ENCODE data around the gene TMCC3.
"Not testable (repeated sequence)": the region's sequence is repeated elsewhere in the genome, so short reads cannot be mapped to it uniquely, and the experiment has no call there.

Gene TMCC3

GRCh38 chr12:94566345-94566744 is 84.0 kb downstream of the TMCC3 start:
- DNase-seq (ENCODE audit: low read depth in 2 of 2), result no peak

DNA sequence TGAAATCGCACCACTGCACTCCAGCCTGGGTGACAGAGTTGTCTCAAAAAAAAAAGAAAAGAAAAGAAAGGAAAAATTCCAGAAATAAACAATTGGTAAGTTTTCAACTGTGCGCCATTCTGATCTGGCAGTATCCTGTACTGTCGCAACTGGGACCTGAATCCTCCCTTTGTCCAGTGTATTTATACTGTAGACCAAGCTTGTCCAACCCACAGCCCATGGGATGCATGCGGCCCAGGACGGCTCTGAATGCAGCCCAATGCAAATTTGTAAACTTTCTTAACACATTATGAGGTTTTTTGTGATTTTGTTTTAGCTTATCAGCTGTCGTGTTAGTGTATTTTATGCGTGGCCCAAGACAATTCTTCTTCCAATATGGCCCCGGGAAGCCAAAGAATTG is 84.7 kb downstream of the TMCC3 start:
- DNase-seq (ENCODE audit: low read depth in 2 of 2), result no peak

GRCh38 chr12:94563286-94563685 is 87.1 kb downstream of the TMCC3 start:
- no peak for DNase-seq (ENCODE audit: low read depth in 2 of 2)

DNA sequence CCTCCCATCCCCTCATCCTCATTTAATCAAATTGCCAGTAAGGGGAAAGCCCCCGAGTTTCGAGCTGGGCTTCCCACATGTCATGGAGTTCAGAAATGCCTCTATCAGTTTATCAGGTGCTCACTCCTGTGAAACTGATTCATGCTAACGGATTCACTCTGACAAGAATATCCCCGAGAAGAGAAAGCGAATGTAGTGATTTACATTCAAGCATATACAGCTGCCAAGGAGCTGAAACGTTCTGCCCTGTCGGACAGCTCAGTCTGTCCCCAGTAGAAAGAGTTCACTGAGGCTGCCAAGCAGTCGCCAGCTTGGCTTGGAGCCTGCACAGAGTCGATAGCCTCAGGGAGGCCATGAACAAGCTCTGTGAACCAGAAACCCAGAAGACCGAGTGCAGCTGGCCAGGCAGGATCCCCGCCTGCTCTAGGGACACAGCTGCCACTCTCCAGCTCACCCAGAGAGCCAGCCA is 88.4 kb downstream of the TMCC3 start:
- no peak for DNase-seq (ENCODE audit: low read depth in 2 of 2)

DNA sequence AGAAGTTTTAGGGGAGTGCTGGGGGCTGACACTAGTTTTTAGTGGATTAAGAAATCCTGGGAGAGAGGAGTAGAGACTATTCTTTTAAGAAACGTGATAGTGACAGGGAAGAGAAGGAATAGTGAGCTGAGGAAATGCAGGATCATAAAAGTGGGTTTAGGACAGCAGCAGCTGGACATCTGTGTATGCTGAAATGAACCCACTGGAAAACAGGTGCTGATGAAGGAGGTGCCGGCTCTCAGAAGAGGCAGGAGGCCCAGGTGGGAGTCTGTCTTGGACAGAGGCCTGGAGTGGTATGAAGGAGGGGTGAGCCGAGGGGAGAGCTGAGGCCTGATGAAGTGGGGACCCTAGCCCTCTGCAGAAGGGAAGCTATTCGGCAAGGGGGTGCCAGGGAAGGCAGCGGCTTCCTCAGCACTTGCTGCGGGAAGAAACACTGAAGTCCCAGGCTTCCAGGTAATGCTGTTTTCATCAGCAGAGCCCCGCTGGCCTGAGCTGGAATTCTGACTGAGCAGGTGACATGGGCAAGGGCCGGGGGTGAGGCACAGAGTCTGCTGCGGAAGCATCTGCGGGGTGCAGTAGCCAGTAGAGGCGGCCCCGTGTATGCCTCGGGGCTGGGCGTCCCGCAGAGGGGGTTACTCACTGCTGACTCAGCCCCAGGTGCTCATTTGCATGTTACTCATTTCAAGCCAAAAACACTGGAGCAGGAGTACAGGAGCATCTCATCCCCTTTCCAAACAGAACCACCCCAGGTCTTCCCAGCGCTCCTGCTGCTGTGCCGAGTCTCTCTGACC is 89.7 kb downstream of the TMCC3 start:
- peak; percentile 5 to 11 for DNase-seq (ENCODE audit: low read depth in 2 of 2)

DNA sequence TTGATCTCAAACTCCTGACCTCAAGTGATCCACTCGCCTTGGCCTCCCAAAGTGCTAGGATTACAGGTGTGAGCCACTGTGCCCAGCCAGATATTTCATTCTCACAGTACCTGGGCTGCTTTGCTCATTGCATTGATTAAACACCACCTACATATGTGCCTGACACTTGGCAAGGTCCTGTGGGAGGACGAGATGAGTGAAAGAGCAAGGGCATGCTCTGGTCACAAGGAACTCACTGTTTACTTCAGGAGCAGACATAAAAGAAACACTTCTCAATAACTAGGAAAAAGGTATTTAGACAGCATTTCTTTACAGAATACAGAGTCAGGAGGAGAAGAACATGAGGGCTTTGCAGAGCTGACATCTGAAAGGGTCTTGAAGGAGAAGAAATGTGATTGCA is 91.7 kb downstream of the TMCC3 start:
- DNase-seq (ENCODE audit: low read depth in 2 of 2), result no peak

DNA sequence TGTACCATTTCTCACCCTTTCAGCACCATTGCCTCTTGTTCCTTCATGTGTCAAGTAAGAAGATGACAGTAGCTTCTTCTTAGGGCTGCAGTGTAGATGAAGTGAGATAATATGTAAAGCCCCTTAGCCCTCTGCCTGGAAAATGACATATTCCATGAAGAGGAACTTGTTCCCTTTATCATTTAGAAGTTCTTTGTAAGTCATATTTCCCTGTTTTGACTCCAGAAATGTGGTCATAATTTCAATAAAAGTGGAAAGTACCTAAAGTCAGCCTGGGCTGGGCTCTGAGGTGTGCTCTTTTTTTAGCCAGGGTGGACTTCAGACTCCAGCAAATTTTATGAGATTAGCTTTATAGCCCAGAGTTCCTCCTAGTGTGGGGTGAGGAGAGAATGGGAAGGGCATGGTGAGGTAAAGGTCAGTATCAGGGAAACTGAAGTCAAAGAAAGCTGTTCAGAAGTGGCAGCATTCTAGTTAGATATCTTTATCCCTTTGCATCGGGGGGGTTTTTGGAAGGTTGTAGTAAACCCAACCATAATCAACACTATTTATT is 92.5 kb downstream of the TMCC3 start:
- DNase-seq (ENCODE audit: low read depth in 2 of 2), result no peak

DNA sequence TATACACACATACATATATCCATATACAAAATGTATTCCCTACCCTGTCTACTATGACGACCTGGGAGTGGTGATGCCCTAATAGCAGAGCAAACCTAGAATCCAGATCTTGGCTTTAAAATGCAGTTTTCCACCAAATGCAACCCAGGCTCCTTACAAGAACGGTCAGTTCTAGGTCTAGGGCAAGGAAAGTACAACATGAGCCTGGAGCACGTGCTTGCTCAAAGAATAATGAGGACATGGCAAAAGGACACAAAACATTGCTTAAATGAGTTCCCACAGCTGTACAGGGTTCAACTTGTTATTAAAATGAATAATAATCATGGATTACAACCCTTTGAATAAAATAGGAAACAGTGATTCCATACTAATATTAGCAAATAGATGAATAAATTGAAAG is 94.7 kb downstream of the TMCC3 start:
- DNase-seq (ENCODE audit: low read depth in 2 of 2), result no peak

DNA sequence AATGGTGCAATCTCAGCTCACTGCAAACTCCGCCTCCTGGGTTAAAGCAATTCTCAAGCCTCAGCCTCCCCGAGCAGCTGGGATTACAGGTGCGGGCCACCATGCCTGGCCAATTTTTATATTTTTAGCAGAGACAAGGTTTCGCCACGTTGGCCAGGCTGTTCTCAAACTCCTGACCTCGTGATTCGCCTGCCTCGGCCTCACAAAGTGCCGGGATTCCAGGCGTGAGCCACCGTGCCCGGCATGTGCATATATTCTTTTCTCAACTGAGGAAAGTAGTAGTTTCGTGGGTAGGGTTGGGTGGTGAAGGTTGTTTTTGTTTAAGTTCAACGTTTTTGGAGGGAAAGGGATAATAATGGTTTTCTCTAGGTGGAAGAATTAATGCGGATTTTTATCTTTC is 96.5 kb downstream of the TMCC3 start:
- no peak for DNase-seq (ENCODE audit: low read depth in 2 of 2)

DNA sequence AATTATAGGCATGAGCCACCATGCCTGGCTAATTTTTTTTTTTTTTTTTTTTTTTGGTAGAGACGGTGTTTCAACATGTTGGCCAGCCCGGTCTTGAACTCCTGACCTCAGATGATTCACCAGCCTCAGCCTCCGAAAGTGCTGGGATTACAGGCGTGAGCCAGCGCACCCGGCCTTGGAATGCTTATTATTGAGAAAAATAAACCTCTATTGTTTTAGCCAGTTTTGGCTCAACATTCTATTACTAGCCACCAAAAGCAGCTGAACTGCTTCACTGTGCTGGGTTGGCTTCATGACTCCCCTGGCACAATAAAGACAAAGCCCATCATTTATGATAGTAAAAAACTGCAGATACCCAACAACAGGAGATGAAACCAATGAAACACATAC is 97.2 kb downstream of the TMCC3 start:
- no peak for DNase-seq (ENCODE audit: low read depth in 2 of 2)

GRCh38 chr12:94551810-94552209 is 98.5 kb downstream of the TMCC3 start:
- DNase-seq (ENCODE audit: low read depth in 2 of 2), result no peak

GRCh38 chr12:94550964-94551363 is 99.4 kb downstream of the TMCC3 start:
- DNase-seq (ENCODE audit: low read depth in 2 of 2), result no peak

DNA sequence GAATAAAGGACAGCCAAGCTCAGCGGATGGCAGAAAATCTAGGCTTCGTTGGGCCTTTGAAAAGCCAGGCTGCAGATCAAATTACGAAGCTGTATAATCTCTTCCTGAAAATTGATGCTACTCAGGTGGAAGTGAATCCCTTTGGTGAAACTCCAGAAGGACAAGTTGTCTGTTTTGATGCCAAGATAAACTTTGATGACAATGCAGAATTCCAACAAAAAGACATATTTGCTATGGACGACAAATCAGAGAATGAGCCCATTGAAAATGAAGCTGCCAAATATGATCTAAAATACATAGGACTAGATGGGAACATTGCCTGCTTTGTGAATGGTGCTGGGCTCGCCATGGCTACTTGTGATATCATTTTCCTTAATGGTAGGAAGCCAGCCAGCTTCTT is 101.5 kb downstream of the TMCC3 start:
- DNase-seq (ENCODE audit: low read depth in 2 of 2), result not testable (repeated sequence)

GRCh38 chr12:94545935-94546771 is 104.2 kb downstream of the TMCC3 start:
- DNase-seq (ENCODE audit: low read depth in 2 of 2), result no peak

GRCh38 chr12:94544355-94544754 is 106.0 kb downstream of the TMCC3 start:
- no peak for DNase-seq (ENCODE audit: low read depth in 2 of 2)

DNA sequence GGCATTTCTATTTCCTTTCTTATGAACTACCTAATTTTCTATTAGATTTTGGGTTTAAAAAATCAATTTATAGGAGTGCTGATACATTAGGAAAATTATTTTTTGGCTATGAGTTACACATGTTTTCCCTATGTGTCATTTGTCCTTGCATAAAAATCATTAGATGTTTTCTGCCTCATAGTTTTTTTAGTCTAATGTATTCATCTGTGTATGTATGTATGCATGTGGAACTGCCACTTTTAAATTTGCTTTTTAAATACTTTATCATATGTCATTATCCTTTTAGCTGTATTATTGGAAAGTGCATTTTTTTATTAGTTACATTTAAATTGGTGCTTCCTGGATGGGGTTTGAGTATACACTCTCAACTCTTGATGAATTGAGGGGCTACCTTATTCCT is 112.0 kb downstream of the TMCC3 start:
- DNase-seq (ENCODE audit: low read depth in 2 of 2), result no peak

- no peak for DNase-seq (ENCODE audit: low read depth in 2 of 2)
Observed at GRCh38 chr12:94536040-94536965, 114.1 kb downstream of the TMCC3 start.

DNA sequence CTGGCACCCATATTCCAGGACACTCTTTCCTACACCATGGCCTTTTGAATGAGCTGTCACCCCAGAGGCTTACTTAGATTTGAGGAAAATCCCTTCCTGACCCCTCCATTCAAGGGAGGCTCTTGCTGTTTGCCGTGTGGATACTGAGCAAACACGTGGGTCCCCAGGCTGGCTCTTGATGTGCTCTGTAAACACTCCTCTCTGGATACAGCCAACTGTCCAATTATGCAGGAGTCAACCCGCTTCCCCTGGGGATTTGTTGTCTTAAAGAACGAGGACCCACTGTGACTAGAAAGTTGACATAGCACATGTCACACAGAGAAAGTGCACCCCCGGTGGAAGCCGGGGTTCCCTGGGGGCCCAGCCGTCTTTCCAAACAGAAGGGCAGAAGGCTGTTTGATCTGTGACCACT is 114.8 kb downstream of the TMCC3 start:
- DNase-seq (ENCODE audit: low read depth in 2 of 2), result no peak

DNA sequence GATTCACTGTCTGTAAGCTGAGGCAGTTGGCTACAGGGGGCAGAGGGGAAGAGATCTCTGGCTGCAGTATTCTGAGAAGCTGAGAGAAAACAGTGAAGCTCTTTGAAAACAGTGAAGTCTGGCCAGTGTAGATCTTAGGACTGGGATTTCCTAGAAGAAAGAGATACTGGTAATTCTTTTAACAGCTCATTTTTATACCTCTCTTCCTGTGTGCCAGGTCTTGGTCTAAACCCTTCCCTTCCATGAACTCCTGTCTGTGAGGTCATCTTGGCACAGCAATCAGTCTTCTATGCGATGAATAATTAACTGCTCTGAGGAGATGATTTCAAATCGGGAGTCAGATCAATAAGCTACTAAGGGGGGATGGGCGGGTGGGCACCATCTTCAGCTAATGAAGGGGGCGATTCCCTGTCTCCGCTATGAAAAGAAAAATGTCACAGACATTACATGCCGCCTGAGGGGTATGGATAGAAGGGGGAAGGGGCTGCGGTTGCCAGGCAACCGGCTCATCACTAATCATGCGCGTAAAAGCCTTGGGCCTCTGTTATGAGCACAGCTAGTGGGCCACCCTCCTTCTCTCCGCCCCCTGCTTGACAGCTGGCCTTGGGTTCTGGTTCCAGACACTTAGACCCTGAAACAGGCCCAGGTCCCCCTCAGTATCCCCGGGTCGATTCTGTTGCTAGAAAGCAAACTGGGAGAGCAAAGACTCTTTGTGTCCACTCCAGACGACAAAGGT is 115.4 kb downstream of the TMCC3 start:
- no peak for DNase-seq (ENCODE audit: low read depth in 2 of 2)

DNA sequence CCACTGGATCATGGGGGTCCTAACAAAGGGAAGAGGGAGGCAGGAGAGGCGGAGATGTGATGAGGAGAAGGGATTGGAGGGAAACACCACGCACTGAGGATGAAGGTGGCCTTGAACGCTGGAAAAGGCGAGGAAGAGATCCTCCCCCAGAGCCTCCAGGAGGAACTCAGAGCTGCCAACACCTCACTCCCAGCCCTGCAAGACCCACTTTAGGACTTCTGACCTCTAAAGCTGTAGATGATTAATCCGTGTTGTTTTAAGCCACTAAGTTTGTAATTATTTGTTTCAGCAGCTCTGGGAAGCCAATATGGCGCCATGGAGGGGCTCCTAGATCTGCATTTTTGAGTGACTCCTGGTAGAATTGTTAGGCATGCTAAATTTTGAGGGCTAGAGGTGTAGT is 116.1 kb downstream of the TMCC3 start:
- DNase-seq (ENCODE audit: low read depth in 2 of 2), result no peak

Data from stimulated activated CD4-positive, alpha-beta T cell treated with anti-CD3 and anti-CD28 coated beads, Interleukin-12 subunit alpha, Interleukin-12 subunit beta, amount 100 ng/mL, for 24 hours (primary cell).